Measurements from ENCODE around the gene THEMIS. TPM values are rescaled to one million over a fixed set of nuclear protein-coding genes. Genes with fewer than 3 reads are reported as not detected.

THEMIS gene
- total RNA-seq, 4 donors from 2014 or later = 1.6 TPM; not detected in 3

DNA sequence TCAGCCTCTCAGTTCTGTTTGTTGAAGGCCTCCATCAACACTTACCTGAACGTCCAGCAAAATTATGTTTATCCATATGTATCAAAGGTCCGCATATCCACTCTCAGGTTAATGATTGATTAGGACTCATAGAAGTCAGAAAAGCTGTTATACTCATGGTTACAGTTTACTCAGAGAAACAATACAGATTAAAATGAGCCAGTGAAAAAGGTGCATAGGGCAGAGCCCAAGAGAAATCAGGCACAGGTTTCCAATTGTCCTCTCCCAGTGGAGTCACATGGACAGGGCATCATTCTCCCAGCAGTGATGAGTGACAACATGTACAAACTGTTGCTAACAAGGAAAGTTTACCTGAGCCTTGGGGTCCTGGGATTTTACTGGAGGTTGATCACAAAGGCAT is 36.2 kb downstream of the THEMIS start:
- Histone ChIP-seq H3K36me3 (no peaks in the 10 kb centered on the region), H3K4me3 (no peak overlapping the region), H3K27ac (no peak overlapping the region), H3K4me1 (no peaks in the 10 kb centered on the region), H3K27me3 (no peaks in the 10 kb centered on the region), H3K9me3 (no peaks in the 10 kb centered on the region)
- TF ChIP-seq EP300 (IDR thresholded peaks at IDR 0.05) (no peak), POLR2AphosphoS5 (IDR thresholded peaks at IDR 0.05) (no peak), POLR2A (IDR thresholded peaks at IDR 0.05) (no peak)
- TF ChIP-seq, protein P1, sequence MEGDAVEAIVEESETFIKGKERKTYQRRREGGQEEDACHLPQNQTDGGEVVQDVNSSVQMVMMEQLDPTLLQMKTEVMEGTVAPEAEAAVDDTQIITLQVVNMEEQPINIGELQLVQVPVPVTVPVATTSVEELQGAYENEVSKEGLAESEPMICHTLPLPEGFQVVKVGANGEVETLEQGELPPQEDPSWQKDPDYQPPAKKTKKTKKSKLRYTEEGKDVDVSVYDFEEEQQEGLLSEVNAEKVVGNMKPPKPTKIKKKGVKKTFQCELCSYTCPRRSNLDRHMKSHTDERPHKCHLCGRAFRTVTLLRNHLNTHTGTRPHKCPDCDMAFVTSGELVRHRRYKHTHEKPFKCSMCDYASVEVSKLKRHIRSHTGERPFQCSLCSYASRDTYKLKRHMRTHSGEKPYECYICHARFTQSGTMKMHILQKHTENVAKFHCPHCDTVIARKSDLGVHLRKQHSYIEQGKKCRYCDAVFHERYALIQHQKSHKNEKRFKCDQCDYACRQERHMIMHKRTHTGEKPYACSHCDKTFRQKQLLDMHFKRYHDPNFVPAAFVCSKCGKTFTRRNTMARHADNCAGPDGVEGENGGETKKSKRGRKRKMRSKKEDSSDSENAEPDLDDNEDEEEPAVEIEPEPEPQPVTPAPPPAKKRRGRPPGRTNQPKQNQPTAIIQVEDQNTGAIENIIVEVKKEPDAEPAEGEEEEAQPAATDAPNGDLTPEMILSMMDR (IDR thresholded peaks at IDR 0.05) = no peak
- no peak for DNase-seq (ENCODE audit: low spot score in 2 of 2)
- 82% methylated on average over 2 of the region's 2 CpGs for WGBS

GRCh38 chr6:127860723-127861122 is 40.1 kb downstream of the THEMIS start:
- TF ChIP-seq EP300 (IDR thresholded peaks at IDR 0.05) = no peak
- TF ChIP-seq POLR2A (IDR thresholded peaks at IDR 0.05) = no peak
- no peak for TF ChIP-seq POLR2AphosphoS5 (IDR thresholded peaks at IDR 0.05)
- TF ChIP-seq, protein P1 (IDR thresholded peaks at IDR 0.05) = no peak
- 97% methylated on average over 2 of the region's 2 CpGs for WGBS
- H3K4me3 ChIP-seq = no peak overlapping the region
- no peak for DNase-seq (ENCODE audit: low spot score in 2 of 2)
- no peaks in the 10 kb centered on the region for H3K9me3 ChIP-seq
- H3K36me3 ChIP-seq = no peaks in the 10 kb centered on the region
- no peak overlapping the region for H3K27ac ChIP-seq
- no peaks in the 10 kb centered on the region for H3K4me1 ChIP-seq
- H3K27me3 ChIP-seq = no peaks in the 10 kb centered on the region

DNA sequence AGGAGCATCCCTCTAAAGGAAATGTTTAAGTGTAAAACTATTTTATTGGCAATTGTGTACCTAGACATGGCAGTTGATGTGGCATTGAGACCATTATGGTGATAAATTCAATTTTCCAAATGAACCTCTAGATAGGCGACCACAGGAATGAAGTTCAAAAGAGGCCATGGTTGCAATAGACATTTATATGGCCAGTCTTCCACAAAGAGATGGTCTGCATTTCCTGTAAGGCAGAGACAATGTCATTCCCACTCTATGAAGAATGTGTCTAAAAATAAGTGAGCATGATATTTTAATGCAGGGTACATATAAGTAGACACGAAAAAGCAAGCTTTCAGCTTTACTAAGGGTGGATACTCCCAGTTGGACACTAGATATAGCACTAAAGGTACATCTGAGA is 40.9 kb downstream of the THEMIS start:
- Histone ChIP-seq H3K9me3 (no peaks in the 10 kb centered on the region), H3K27ac (no peak overlapping the region), H3K27me3 (no peaks in the 10 kb centered on the region), H3K4me3 (no peak overlapping the region), H3K36me3 (no peaks in the 10 kb centered on the region), H3K4me1 (no peaks in the 10 kb centered on the region)
- TF ChIP-seq, protein P1 (IDR thresholded peaks at IDR 0.05) = no peak
- TF ChIP-seq POLR2AphosphoS5 (IDR thresholded peaks at IDR 0.05) = no peak
- TF ChIP-seq POLR2A (IDR thresholded peaks at IDR 0.05) = no peak
- no peak for TF ChIP-seq EP300 (IDR thresholded peaks at IDR 0.05)
- no peak for DNase-seq (ENCODE audit: low spot score in 2 of 2)
- WGBS = 80% methylated on average over 2 of the region's 2 CpGs

DNA sequence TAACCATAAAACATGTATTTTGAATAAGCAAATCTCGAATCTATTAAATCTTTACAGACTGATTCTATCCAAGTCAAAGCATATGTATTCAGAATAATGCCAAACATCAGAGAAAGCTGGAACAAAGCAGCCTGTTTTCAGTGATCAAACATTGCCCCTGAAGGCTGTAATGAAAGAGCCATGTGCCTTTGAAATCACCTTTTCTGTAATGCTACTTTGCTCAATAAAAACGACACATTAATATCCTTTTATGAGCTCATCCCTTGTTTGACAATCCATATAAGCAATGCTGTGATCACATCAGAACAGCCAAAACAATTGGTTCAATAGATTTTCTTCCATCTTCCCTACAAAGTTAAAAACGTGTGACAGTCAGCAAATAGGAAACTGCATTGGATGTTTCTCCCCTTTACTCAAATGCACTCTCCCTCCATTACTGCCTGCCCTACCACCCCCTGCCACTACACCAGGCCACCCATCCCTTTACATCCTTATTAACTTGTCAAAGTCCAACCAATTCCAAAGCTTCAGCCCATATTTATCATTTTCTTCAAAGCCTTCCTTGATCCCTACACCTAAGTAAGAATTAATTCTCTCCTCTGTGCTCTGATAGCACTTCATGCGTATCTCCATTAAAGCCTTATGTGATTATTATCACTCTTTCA is 42.0 kb downstream of the THEMIS start:
- no peaks in the 10 kb centered on the region for H3K36me3 ChIP-seq
- no peaks in the 10 kb centered on the region for H3K9me3 ChIP-seq
- 59% methylated on average over 4 of the region's 4 CpGs for WGBS
- no peak overlapping the region for H3K27ac ChIP-seq
- TF ChIP-seq POLR2A (IDR thresholded peaks at IDR 0.05) = no peak
- TF ChIP-seq EP300 (IDR thresholded peaks at IDR 0.05) = no peak
- TF ChIP-seq, protein P1 (IDR thresholded peaks at IDR 0.05) = no peak
- no peak for TF ChIP-seq POLR2AphosphoS5 (IDR thresholded peaks at IDR 0.05)
- H3K27me3 ChIP-seq = no peaks in the 10 kb centered on the region
- no peaks in the 10 kb centered on the region for H3K4me1 ChIP-seq
- no peak for DNase-seq (ENCODE audit: low spot score in 2 of 2)
- H3K4me3 ChIP-seq = no peak overlapping the region

DNA sequence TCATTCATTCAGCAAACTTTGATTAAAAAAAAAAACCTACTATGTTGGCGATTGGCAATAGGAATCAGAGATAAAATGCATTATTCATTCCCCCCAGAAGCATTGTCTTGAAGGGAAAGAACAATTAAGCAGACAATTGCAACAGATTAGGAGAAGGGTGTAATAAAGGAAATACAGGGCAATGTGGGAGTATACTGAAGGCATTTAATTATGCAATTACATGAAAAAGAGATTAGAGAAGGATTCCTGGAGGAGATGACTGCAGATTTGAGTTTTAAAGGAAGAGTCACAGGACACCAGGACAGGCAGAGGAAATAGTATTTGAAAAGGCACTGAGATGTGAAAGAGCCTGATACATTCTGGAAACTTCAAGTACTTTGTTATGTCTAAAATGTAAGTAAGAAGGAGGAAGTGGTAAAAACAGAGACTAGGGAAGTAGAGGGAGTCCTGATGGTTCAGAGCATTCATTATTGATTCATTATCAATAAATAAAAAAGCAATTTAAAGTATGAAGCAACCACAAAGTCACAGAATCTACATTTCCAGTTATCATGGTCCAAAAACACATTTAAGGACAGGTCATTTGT is 43.7 kb downstream of the THEMIS start:
- H3K27me3 ChIP-seq = no peaks in the 10 kb centered on the region
- no peaks in the 10 kb centered on the region for H3K9me3 ChIP-seq
- no peaks in the 10 kb centered on the region for H3K4me1 ChIP-seq
- no peak overlapping the region for H3K4me3 ChIP-seq
- TF ChIP-seq POLR2AphosphoS5 (IDR thresholded peaks at IDR 0.05) (no peak), EP300 (IDR thresholded peaks at IDR 0.05) (no peak), POLR2A (IDR thresholded peaks at IDR 0.05) (no peak)
- TF ChIP-seq, protein P1 (IDR thresholded peaks at IDR 0.05) = no peak
- 73% methylated on average over 1 of the region's 1 CpG for WGBS
- no peaks in the 10 kb centered on the region for H3K36me3 ChIP-seq
- H3K27ac ChIP-seq = no peak overlapping the region
- DNase-seq (ENCODE audit: low spot score in 2 of 2) = no peak

Data from suprapubic skin (tissue), 4 donors.